Stimulated activated CD8-positive, alpha-beta memory T cell treated with anti-CD3 and anti-CD28 coated beads, Interleukin-12 subunit alpha, Interleukin-12 subunit beta, amount 100 ng/mL, for 1 hour (primary cell): Measurements from ENCODE around the gene MCEMP1.
"Not testable (repeated sequence)": the region's sequence is repeated elsewhere in the genome, so short reads cannot be mapped to it uniquely, and the experiment has no call there.

Source experiments
- DNase-seq: peaks from one replicate; pipeline ENCODE4 v3.0.0-alpha.2; 2020; ENCODE audit warnings: low read depth

The MCEMP1 gene

GRCh38 chr19:7643629-7644549, 33.0 kb upstream of the MCEMP1 start:
- not testable (repeated sequence) for DNase-seq

GRCh38 chr19:7644550-7644877, 32.4 kb upstream of the MCEMP1 start:
- no peak for DNase-seq

GRCh38 chr19:7645163-7645562, 31.7 kb upstream of the MCEMP1 start:
- DNase-seq, result no peak

- no peak for DNase-seq
Observed at GRCh38 chr19:7645656-7646425, 31.0 kb upstream of the MCEMP1 start.

- no peak for DNase-seq
Observed at GRCh38 chr19:7646426-7646700, 30.5 kb upstream of the MCEMP1 start.

GRCh38 chr19:7647156-7647555, 29.7 kb upstream of the MCEMP1 start:
- no peak for DNase-seq

- DNase-seq, result no peak
Observed at GRCh38 chr19:7648265-7649014, 28.4 kb upstream of the MCEMP1 start.

- DNase-seq, result no peak
Observed at GRCh38 chr19:7650148-7650547, 26.7 kb upstream of the MCEMP1 start.

GRCh38 chr19:7652061-7652641, 24.7 kb upstream of the MCEMP1 start:
- DNase-seq, result peak; percentile 86

GRCh38 chr19:7654401-7654800, 22.5 kb upstream of the MCEMP1 start:
- no peak for DNase-seq

GRCh38 chr19:7655581-7655980, 21.3 kb upstream of the MCEMP1 start:
- no peak for DNase-seq

- DNase-seq, result no peak
Observed at GRCh38 chr19:7657131-7657751, 19.6 kb upstream of the MCEMP1 start.

- DNase-seq, result no peak
Observed at GRCh38 chr19:7658219-7658686, 18.6 kb upstream of the MCEMP1 start.

- no peak for DNase-seq
Observed at GRCh38 chr19:7661744-7662538, 14.9 kb upstream of the MCEMP1 start.

GRCh38 chr19:7662657-7663056, 14.2 kb upstream of the MCEMP1 start:
- no peak for DNase-seq

- no peak for DNase-seq
Observed at GRCh38 chr19:7663706-7664105, 13.2 kb upstream of the MCEMP1 start.

GRCh38 chr19:7665076-7665475, 11.8 kb upstream of the MCEMP1 start:
- DNase-seq, result no peak

GRCh38 chr19:7668842-7669241, 8.0 kb upstream of the MCEMP1 start, which contains the start of gene RETN:
TSS of gene RETN (plus strand) at chr19:7669049. CDS start at chr19:7669327, 278 bp downstream.
- no peak for DNase-seq

GRCh38 chr19:7669641-7670040, 7.2 kb upstream of the MCEMP1 start:
- DNase-seq, result no peak

GRCh38 chr19:7670150-7670783, 6.6 kb upstream of the MCEMP1 start:
- no peak for DNase-seq
